Left colon (tissue), 2 donors: ENCODE data around the gene NAT16. TPM values are rescaled to one million over a fixed set of nuclear protein-coding genes. Genes with fewer than 3 reads are reported as not detected.

Experiments
- ATAC-seq: fragments of 200-7000 bp; cut with Tn5 transposase; one replicate; pipeline ENCODE4 v1.9.1; 2020; ENCODE audit warnings: mild to moderate bottlenecking, moderate library complexity
- DNase-seq, 2 donors: peaks; one replicate each; pipeline ENCODE4 v3.0.0-alpha.2; 2020
- intact Hi-C, 2 donors: fragments of 100-400 bp; cut with DNase I in 1 of 2; cut with micrococcal nuclease in 1 of 2; formaldehyde crosslinking; loops; one replicate each; pipeline versions ENCODE4 v1.11.2 to v1.14.0; 2022; cut with DNase I, micrococcal nuclease
- total RNA-seq, 2 donors: library from RNA; stranded (reverse); fragmentation: NEBNext Ultra II Directional; extraction: Animal tissue kit (Norgen Biotek cat#: 25700); gene quantifications; one replicate each; pipeline ENCODE4 v1.2.1, GENCODE V29; 2021
- donor health status: DM: no; HTN: no; CAD: no.
- donor health status: DM: yes; HTN: yes; CAD: no.

The NAT16 gene
- total RNA-seq, 2 donors from 2014 or later = not detected

DNA sequence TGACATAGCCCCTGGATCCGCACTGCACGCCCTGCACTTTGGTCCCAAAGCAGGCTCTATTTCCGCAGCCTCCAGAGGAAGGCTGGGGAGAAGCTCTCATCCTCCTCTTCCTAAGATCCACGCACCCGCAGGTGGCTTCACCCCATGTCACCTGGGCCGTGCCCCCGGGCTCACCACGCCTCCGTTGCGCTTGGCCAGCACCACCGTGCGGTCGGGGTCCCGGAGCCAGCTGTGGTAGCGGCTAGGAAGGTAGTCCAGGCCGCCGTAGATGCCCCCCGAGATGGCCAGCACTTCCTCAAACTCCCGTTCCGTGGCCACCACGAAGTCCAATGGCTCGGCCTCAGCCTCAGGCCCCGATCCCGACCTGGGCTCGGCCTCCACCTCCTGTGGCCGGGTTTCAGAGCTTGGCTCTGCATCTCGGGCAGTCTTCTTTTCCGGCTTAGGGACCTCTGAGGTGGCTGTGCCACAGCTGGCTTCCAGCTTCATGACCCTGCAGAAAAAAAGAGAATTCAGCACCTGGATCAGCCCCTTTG, 5.7 kb downstream of the NAT16 start:
- intact Hi-C loops = no loop called here
- ATAC-seq = no peak
- DNase-seq = no peak

DNA sequence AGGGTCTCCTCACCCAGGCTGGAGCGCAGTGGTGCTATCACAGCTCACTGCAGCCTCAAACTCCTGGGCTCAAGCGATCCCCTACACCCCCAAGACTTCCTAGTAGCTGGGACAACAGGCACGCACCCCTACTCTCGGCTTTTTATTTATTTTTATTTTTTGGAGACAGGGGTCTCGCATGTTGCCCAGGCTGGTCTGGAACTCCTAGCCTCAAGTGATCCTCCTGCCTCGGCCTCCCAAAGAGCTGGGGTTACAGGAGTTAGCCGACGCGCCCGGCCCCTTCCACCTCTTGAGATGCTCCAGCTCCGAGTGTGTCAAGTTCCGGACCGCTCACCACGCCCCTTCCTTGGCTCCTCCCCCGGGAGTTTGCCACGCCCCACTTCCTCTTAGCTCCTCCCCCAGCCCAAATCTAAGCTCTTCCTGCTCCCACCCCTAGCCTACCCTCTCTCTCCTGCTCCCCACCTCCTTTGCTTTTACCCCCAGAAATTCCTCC, 6.3 kb downstream of the NAT16 start:
- ATAC-seq (peak; percentile 55), DNase-seq (peak in 1 of 2 donors; percentile 39)
- intact Hi-C loops = no loop called here

DNA sequence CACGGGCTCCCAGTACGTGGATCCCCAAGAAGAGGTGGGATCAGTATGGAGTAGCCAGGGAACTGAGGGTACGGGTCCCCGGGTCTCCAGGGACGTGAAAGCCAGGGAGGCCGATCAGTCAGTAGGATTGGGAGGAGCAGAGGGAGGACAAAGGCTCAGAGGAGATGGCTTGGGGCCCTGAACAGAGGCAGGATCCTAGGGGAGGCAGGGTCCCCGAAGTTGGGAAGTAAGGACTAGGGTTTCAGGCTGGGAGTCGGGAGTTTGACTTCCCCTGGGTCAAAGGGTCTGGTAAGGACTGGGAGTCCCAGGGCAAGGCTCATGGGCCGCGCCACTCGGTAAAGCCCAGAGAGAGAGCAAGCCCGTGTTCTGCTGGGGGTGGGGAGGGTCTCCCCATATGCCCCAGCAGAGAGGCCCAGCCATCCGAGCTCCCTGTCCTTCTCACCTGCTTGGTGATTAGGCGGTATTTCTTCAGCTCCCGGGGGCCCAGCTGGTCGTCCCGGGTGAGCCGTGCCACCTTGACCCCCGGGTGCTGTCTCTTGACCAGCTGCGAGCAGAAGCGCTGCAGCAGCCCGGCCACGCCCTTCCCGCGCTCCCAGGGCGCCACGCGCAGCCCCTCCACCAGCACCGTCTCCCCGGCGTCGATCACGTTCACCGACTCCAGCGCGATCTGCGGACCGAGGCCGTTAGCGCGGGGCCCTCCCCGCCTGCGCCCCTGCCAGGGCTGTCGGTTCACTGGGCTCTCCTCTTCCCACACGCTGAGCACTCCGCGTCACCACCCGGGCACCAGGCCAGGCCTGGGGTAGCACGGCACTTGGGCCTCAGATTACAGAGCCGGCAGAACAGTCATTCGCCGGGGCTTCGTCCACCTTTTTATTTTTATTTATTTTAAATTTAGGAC, 7.0 kb downstream of the NAT16 start:
- intact Hi-C loops = no loop called here
- ATAC-seq (peak; percentile 60), DNase-seq (peak in 1 of 2 donors; percentile 58)

DNA sequence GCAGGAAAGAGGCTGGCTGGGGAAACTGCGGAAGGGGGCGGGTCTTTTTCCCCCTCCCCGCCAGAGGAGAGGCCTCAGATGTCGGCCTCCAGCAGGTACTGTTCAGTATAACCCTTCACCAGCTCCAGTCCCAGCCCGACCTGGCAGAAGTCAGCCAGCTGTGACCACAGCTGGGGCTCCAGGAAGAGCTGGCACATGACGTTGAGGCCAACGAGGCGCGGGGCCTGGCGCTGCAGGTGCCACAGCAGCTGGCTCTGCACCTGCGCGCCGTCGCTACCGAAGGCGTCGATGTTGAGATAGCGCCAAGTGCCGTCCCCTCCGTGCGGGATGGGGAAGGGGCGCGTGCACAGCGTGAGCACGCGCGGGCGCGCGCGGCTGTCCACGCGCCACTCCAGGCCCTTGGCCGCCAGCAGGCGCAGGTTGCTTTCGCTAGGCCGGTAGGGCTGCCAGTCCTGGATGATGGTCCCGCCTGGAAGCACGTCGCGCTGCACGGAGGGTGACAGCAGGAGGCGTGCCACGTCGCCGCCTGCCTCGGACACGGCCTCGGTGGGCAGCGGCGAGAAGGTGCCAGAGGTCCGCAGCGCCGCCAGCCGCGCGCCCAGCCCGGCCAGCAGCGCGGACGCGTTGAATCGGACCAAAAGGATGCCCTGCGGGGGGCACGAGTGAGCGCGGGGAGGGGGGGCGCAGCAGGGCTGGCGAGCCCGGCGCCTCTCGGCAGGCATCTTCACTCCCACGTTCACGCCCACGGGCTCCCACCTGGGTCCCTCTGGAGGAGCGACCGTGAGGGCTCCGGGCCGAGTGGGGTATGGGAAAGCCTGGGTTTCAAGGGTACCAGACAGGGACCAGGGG, 7.9 kb downstream of the NAT16 start:
- DNase-seq (peak in 1 of 2 donors; percentile 25), ATAC-seq (peak; percentile 19)
- intact Hi-C loops = no loop called here

DNA sequence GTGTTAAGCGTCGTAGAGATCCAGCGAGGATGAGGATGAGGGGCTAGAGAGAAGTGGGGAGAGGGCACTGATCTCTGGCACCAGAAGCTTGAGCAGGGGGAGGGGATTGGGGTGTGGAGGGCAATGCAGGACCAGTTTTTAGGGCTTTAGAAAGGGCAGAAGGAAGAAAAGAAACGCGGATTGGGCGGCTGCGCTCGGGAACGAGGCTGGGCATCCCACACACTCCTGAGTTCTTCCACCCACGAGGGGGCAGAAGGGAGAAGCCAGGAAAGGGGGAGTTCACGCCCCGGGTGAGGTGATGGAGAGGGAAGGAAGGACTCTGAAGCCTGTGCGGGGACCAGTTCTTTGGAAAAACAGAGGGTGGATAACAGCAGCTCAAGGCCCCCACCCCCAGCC, 8.7 kb downstream of the NAT16 start:
- DNase-seq = peak in 1 of 2 donors; percentile 21
- intact Hi-C loops = no loop called here
- ATAC-seq = no peak

DNA sequence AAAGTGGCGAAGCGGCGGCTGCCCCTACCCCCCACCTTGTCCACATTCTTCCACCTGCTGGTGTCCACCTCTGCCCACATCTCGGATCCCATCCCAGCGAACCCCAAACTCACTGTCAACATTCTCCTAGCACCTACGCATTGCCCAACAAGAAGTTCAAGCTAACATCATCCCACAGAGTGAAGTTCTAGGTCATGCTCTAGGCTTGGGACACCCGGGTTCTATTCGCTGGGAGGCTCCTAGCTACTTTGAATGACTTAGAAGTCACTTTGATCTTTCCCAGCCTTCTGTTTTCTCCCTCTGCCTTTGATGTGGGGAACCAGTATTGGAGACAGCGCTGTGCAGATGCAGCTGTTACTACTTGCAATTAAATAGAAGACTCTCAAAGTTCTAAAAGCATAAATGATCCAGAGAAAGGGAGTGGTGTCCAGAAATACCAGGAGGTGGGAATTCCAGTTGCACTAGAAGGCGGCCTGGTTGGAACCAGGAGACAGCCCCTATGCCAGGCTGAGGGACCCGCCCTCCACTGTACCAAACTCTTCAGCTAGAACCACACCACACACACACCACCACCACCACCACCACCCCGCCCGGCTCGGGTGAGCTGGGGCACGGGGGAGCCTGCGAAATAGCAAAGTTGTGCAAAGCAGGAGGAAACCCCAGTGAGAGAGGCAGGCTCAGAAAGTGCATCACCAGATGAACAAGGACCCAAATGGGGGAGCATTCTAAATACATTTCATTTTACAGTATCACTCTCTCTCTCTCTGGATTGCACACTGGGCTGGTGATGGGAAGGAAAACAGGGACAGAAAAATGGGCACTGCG, 9.3 kb downstream of the NAT16 start:
- intact Hi-C loops = no loop called here

DNA sequence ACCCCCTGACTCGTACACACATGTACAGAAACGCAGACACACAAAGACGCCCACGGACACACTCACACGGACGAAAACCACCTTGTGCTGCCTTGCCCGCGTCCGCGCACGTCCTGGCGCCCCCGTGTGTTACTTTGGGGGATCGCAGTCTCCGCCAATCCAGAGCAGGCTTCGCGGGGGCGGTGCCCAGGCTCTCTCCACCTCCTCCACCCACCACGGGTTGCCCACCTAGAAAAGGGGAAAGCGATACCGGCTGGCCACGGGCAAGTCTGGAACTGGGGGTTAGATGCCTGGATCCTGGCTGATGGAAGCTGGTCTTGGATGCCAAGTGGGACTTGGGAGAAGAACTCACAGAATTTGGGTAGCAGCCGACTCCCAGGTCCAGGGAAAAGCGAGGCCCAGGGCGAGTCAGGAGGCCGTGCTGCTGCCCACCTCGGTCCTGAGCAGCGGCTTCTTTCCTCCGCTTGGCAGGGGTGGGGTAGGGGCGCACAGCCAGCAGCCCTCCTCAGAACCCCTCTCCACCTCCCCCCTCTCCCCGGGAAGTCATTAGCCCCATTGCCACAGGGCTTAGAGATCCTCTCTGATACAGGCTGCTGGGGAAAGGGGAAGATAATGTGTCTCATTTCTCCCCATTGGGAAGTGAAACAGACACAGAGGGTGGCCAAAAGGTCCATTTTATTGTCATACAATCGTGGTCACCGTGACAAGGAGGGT, 10.1 kb downstream of the NAT16 start:
- intact Hi-C loops = no loop called here
- DNase-seq (peak; percentile 54 to 77), ATAC-seq (peak; percentile 50)

More for the DNA sequence above, 9.3 kb downstream of the NAT16 start:
- ATAC-seq (no peak), DNase-seq (no peak)

DNA sequence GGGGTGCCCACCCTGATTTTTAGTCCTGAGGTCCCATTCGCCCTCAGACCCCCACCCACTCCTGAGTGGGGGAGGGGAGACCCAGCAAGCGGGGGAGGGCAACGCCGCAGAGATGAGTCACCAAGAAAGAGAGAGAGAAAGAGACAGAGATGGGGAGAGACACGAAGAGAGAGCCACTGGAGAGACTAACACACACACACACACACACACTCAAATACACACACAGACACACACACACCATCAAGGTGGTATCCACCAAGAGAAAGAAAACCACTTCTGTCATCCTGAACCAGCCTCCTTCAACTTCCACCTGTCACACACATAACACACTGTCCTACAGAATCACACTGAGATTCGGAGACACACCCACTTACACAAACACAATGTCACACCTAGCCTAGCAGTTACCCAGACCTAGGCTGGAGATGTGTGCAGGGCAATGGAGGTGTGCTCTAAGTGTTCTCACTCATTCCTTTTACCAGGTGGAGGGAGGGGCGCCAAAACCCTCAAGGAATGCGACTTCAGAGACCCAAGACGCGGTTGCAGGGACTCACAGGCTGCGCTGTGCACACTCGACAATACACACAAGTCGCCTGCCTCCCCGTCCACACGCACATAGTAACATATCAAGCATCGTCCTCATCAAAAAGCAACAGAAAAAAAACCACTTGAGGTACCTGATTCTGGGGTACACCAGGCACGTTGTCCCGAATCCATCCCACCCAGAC, 10.8 kb downstream of the NAT16 start:
- intact Hi-C loops = no loop called here
- DNase-seq (no peak), ATAC-seq (no peak)

DNA sequence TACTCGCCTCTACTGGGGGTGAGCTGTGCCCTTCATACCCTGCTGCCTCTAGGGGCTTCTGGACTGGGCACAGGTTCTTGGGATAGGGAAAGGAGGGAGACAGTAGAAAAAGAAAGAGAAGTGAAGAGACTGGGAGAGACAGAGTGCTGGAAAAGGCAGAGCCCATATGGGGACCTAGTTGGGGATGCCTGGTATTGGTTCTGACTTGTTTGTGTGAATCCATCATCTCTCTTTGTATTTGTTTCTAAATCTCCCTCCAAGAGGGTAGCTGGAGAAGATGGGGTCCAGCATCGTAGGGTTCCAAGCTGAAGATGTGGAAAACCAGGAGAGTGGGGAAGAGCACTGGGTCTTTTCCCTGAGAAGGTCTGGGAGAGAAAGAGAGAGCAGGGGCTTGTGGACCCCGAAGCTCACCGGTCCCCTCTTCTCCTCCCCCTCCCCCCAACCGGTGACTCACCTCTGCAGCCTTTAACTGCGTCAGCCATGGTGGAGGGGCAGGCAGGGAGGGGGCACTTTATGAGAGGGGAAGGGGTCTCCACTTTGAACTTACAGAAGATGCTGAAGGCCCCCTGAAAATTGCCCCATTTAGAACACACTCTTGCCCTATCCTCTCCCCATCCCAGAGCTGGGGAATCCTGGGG, 11.6 kb downstream of the NAT16 start:
- intact Hi-C loops = no loop called here
- no peak for ATAC-seq
- DNase-seq = no peak

DNA sequence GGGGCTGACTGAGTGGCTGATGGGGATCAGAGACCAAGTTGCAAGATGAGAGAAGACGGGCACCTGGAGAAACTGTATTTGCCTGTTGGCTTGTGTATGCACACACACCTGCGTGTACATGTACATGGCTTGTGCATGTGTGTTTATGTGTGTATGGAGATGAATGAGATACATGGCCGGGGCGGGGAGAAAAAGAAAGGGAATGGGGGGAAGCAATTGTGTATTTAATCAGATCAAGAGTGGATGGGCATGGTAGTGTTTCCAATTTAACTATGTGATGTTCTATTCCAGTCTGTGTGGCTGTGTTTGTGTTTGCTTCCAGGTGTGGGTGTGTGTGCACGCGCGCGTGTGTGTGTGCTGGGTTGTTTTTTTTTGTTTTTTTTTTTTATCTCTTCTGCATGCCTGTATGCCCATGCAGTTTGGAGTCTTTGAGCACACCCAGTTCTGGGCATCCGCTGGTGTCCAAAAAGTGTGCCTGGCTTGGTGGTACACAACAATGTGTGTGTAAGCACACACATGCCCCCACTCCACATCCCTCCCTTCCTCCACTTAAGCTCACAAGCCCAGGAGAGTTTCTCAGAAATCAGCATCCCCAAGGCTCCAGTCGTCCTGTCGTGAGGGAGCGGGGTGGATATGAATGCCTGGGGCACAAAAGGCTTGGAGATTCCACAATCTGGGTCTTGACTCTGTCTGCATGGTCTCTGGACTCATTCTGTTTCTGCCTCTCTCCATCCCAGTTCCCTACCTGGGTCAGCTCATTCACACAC, 12.3 kb downstream of the NAT16 start:
- intact Hi-C loops = no loop called here
- DNase-seq (no peak), ATAC-seq (no peak)

DNA sequence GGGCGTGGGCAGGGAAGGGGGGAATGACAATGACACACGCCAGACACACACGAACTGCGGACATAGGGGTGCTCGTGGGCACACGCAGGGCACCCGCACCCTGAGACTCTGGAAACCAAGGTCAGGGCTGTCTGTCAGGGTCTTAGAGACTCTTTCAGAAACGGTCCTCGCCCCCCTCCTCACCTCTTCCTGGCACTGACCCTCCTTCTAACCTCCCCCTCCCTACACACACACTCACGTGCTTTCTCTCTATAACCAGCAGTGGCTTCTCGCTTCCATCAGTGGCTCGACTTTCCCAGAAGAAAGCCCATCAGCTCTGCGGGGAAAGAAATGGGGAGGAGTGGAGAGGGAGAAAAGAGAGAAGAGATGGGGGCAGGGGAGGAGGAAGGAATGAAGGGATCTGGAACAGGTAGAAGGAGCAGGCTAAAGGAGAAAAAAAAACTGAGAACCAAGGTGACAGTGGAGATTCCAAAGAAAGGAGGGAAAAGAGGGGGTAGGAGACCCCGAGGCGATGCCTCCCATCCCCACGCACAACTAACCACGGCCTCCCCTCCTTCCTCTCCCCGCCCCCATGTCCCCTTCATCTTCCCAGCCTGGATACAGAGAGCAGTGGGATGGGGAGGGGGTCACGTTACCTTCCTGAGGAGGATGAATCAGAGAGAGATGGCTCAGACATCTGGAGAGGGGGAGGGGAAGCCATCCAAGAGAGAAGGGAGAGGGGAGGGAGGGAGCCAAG, 13.0 kb downstream of the NAT16 start:
- intact Hi-C loops = no loop called here
- ATAC-seq (no peak), DNase-seq (no peak)

DNA sequence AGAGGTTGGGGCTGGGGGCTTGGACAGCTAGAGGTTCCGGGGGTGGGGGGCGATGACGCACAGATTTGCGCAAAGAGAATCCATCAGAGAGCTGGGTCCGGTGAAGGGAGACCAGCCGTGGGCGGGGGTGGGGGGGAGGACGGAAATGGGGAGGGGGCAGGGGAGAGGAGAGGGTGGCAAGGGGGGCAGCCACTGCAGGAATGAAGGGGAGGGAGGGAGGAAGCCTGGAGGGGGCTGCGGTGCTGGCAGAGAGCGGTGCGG, 13.5 kb downstream of the NAT16 start:
- no peak for DNase-seq
- no peak for ATAC-seq
- intact Hi-C loops = no loop called here

DNA sequence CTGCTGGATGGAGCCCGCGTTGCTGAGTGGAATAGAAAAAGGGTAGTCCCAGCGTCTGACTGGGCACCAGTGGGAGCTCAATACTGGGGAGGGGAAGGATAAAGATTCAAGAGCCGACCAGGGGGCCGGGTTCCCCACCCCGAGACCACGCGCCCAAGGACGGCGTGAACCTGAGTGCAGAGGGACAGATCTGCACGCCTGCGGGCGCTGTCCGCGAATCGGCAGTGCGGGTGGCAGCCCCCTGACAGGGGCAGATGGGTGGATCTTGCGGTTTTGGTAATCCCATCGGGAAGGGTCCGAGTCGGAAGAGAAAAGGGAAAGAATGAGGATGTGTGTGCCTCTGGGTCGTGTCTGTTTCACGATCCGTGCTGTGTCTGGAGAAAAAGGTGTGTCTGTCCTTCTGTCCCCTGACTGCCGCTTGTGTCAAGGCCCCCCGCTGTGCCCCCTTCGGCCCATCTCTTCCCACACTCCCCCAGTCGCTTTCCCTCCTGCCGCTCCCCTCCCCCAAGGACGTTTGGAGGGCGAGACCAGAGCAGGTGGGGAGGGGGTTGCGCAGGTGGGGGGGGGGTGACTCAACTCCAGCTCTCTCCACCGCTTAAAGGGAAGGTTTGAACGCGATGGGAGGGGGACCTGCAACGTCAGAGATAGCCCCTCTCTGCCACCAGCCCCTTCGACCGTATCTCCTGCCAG, 14.0 kb downstream of the NAT16 start:
- DNase-seq (no peak), ATAC-seq (no peak)
- intact Hi-C loops = no loop called here

DNA sequence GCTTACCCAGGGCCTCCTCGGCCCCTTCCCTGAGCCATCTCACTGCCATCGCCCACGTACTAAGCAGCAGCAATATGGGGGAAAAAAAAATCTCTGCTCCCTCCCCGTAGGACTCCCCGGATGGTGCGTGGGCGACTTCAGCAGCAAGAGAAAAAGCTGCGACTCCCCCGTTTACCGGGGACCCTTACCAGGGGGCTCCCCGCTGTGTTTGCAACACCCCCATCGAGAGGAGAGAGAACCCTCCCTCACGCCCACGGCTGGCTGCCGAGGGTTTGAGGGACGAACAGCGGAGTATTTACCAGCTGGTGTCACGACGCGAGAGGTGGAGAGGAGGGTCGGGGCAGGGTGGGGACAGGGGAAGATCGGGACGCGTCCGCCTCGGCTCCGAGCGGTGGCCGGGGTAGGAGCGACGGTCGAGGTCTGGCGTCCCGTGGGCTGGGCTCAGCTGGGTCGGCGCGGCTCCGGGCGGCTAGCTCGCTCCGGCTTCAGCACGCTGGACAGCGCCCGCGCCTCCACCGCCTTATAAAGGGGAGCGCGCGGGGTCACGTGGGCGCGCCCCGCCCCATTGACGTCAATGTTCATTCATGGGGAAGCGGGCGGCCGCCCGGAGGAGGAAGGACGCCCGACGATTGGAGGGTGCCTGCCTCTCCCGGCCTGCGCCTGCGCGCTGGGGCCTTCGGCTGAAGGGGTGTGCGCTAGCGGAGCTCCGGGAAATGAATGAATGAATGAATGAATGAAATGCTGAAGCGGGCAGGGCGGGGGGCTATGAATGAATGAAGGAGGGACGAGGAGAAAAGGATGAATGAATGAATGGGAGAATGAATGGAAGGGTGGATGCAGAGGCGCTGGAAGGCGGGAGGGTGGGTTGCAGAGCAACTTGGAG, 14.8 kb downstream of the NAT16 start, which contains the start of gene VGF:
Gene VGF, minus strand, starts transcription at position 495 of the 883 bp plus-strand sequence. CDS start 726 bp downstream, outside the sequence.
- DNase-seq (peak; percentile 93 to 96), ATAC-seq (peak; percentile 89)
- intact Hi-C loops = no loop called here
